GM19238 (cell line): ENCODE results near the gene LIPA.
"Not testable (repeated sequence)": the region's sequence is repeated elsewhere in the genome, so short reads cannot be mapped to it uniquely, and the experiment has no call there.

Experiments
- DNase-seq: peaks from one replicate; pipeline ENCODE4 v3.0.0; 2011; ENCODE audit warnings: low spot score; ENCODE audit not compliant: insufficient read length

The LIPA gene

GRCh38 chr10:89271532-89271931, 20.0 kb upstream of the LIPA start:
- DNase-seq = no peak

GRCh38 chr10:89270153-89270483, 18.5 kb upstream of the LIPA start:
- DNase-seq = no peak

GRCh38 chr10:89269433-89270152, 18.0 kb upstream of the LIPA start:
- no peak for DNase-seq

- no peak for DNase-seq
These were observed 15.3 kb upstream of the LIPA start for GRCh38 chr10:89266721-89267453.

- DNase-seq = no peak
These were observed 12.0 kb upstream of the LIPA start for GRCh38 chr10:89263531-89263930.

- DNase-seq = no peak
These were observed 11.5 kb upstream of the LIPA start for GRCh38 chr10:89263091-89263490.

- DNase-seq = no peak
These were observed 10.8 kb upstream of the LIPA start for GRCh38 chr10:89262086-89263051.

GRCh38 chr10:89258881-89259280, 7.3 kb upstream of the LIPA start:
- DNase-seq = no peak

GRCh38 chr10:89257581-89257980, 6.0 kb upstream of the LIPA start:
- DNase-seq = no peak

GRCh38 chr10:89256962-89257361, 5.4 kb upstream of the LIPA start:
- DNase-seq = no peak

GRCh38 chr10:89256340-89256739, 4.8 kb upstream of the LIPA start:
- no peak for DNase-seq

GRCh38 chr10:89255793-89256192, 4.2 kb upstream of the LIPA start:
- DNase-seq = no peak

GRCh38 chr10:89255091-89255579, 3.6 kb upstream of the LIPA start:
- not testable (repeated sequence) for DNase-seq

GRCh38 chr10:89252225-89252585, 630 bp upstream of the LIPA start:
- no peak for DNase-seq

GRCh38 chr10:89250865-89251408, 638 bp downstream of the LIPA start:
- no peak for DNase-seq

GRCh38 chr10:89248990-89249389, 2.6 kb downstream of the LIPA start:
- DNase-seq = no peak

- DNase-seq = not testable (repeated sequence)
These were observed 4.0 kb downstream of the LIPA start for GRCh38 chr10:89247623-89248022.

- no peak for DNase-seq
These were observed 5.8 kb downstream of the LIPA start for GRCh38 chr10:89245802-89246201.

- no peak for DNase-seq
These were observed 8.6 kb downstream of the LIPA start for GRCh38 chr10:89242840-89243568.

GRCh38 chr10:89242345-89242684, 9.3 kb downstream of the LIPA start:
- DNase-seq = no peak
